GM12891 (cell line): Measurements from ENCODE around the gene TRIO.

Experiments
- DNase-seq: peaks from one replicate; pipeline ENCODE4 v3.0.0; 2011; ENCODE audit warnings: low spot score; ENCODE audit not compliant: insufficient read length
- FAIRE-seq: peaks from 2 replicates; lab custom pipeline; 2011; peaks lifted over from hg19 to GRCh38; lab: Jason Lieb, UNC
- PAX5 ChIP-seq: IDR thresholded peaks from 2 replicates; pipeline ENCODE4 v1.6.1; 2011; ENCODE audit warnings: low read length, moderate library complexity, mild to moderate bottlenecking; ENCODE audit not compliant: insufficient read depth, severe bottlenecking
- POLR2A ChIP-seq: IDR thresholded peaks from 2 replicates; pipeline ENCODE4 v1.6.1; 2011; ENCODE audit warnings: low read depth, low read length, control low read depth
- POLR2AphosphoS5 ChIP-seq: IDR thresholded peaks from 2 replicates; pipeline ENCODE4 v1.6.1; 2011; ENCODE audit warnings: low read depth, low read length, control low read depth
- POU2F2 ChIP-seq: IDR thresholded peaks from 2 replicates; pipeline ENCODE4 v1.6.1; 2011; ENCODE audit warnings: low read depth, mild to moderate bottlenecking, control low read depth, low read length, moderate library complexity
- SPI1 ChIP-seq: IDR thresholded peaks from 2 replicates; pipeline ENCODE4 v1.6.1; 2011; ENCODE audit warnings: low read depth, low read length, control low read depth
- TAF1 ChIP-seq: IDR thresholded peaks from 2 replicates; pipeline ENCODE4 v1.6.1; 2011; ENCODE audit warnings: low read depth, low read length, control low read depth

The TRIO gene

GRCh38 chr5:14302330-14302729, 159.2 kb downstream of the TRIO start:
- TF ChIP-seq POLR2A (no peak), POU2F2 (no peak), POLR2AphosphoS5 (no peak), TAF1 (no peak), SPI1 (no peak), PAX5 (no peak)
- DNase-seq (no peak), FAIRE-seq (no peak)

- TF ChIP-seq POU2F2 (no peak), SPI1 (no peak), TAF1 (no peak), POLR2AphosphoS5 (no peak), PAX5 (no peak), POLR2A (no peak)
- DNase-seq (no peak), FAIRE-seq (no peak)
Measured at GRCh38 chr5:14305045-14305444, 161.9 kb downstream of the TRIO start.

- FAIRE-seq (no peak), DNase-seq (no peak)
- TF ChIP-seq TAF1: no peak
- TF ChIP-seq POLR2A: no peak
Measured at GRCh38 chr5:14306329-14306815, 163.2 kb downstream of the TRIO start.

- FAIRE-seq: no peak
- DNase-seq: no peak
- TF ChIP-seq TAF1: no peak
- no peak for TF ChIP-seq POU2F2
- no peak for TF ChIP-seq SPI1
- TF ChIP-seq POLR2AphosphoS5: no peak
- no peak for TF ChIP-seq POLR2A
- TF ChIP-seq PAX5: no peak
Measured at GRCh38 chr5:14308384-14309154, 165.4 kb downstream of the TRIO start.

- FAIRE-seq: no peak
- TF ChIP-seq POLR2AphosphoS5: no peak
- no peak for DNase-seq
Measured at GRCh38 chr5:14309199-14309598, 166.1 kb downstream of the TRIO start.

- DNase-seq (no peak), FAIRE-seq (no peak)
- TF ChIP-seq TAF1 (no peak), POLR2A (no peak), POU2F2 (no peak), PAX5 (no peak), POLR2AphosphoS5 (no peak), SPI1 (no peak)
Measured at GRCh38 chr5:14309878-14310531, 166.9 kb downstream of the TRIO start.

GRCh38 chr5:14310901-14311300, 167.8 kb downstream of the TRIO start:
- FAIRE-seq (no peak), DNase-seq (no peak)
- TF ChIP-seq TAF1 (no peak), SPI1 (no peak), POU2F2 (no peak), POLR2A (no peak), PAX5 (no peak)

- DNase-seq (no peak), FAIRE-seq (no peak)
- TF ChIP-seq POLR2AphosphoS5 (no peak), TAF1 (no peak), PAX5 (no peak), SPI1 (no peak), POU2F2 (no peak), POLR2A (no peak)
Measured at GRCh38 chr5:14313986-14314690, 171.0 kb downstream of the TRIO start.

- TF ChIP-seq TAF1 (no peak), POLR2AphosphoS5 (no peak), POU2F2 (no peak), PAX5 (no peak), POLR2A (no peak)
- FAIRE-seq: no peak
- no peak for DNase-seq
Measured at GRCh38 chr5:14316471-14316870, 173.3 kb downstream of the TRIO start.
